Hindlimb muscle (tissue), 1 donor: ENCODE data around the gene KCNMB2. TPM values are rescaled to one million over a fixed set of nuclear protein-coding genes. Genes with fewer than 3 reads are reported as not detected.

ENCODE experiments used
- DNase-seq: peaks from one replicate; pipeline ENCODE4 v3.0.0-alpha.2; 2013
- polyA plus RNA-seq: library from polyadenylated mRNA; unstranded; fragments of 120-200 nt; gene quantifications from one replicate; pipeline ENCODE4 v1.2.1, GENCODE V29; 2013; ENCODE audit not compliant: insufficient read length

KCNMB2 gene
- polyA plus RNA-seq, 1 donor = 9.0 TPM

DNA sequence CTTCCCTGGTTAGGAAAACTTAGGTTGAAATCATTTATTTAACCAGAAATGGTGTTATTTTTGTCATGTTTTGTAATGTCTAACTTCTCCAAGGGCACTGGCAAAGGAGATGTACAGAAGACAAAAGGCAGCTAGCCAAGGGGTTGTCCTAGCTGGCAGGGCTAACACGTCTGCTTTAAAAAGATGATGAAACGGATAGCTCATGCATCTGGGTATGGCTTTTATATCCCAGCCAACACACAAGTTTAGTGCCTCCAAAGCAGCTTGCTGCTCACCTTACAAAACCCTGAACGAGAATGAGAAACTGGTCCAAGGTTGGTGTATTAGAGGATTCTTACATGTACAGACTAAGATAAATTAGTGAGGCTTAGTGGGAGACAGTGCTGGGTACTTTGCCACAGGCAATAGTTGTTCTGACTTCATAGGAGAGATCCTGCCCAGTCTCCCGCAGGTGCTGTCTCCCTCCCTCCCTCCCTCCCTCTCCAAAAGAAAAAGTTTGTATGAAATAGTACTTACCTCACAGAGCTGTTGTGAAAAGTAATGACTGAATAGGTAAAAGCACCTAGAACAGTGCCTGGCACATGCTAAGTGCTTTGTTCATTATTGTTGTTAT, 47.8 kb downstream of the KCNMB2 start:
- no peak for DNase-seq

GRCh38 chr3:178584722-178585380, 48.6 kb downstream of the KCNMB2 start:
- peak; percentile 46 for DNase-seq

- DNase-seq = no peak
Measured at GRCh38 chr3:178585454-178585853, 49.2 kb downstream of the KCNMB2 start.

- DNase-seq = no peak
Measured at GRCh38 chr3:178586076-178586475, 49.8 kb downstream of the KCNMB2 start.

DNA sequence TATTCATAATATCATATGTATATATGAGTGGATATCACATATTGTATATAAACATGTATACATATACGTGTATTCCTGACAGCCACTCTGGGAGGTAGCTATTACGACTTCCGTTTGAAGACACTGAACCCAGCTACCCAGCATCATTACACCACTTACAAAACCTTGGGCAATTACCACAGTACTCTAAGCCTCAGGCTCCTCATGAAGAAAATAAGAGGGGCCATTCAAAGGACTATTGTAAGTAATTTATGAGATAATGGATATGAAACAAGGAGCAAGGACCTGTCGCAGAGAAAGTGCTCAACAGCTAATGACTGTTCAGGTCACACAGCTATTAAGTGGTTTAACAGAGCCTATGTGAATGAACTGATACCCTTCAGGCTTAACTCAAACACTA, 52.4 kb downstream of the KCNMB2 start:
- no peak for DNase-seq

DNA sequence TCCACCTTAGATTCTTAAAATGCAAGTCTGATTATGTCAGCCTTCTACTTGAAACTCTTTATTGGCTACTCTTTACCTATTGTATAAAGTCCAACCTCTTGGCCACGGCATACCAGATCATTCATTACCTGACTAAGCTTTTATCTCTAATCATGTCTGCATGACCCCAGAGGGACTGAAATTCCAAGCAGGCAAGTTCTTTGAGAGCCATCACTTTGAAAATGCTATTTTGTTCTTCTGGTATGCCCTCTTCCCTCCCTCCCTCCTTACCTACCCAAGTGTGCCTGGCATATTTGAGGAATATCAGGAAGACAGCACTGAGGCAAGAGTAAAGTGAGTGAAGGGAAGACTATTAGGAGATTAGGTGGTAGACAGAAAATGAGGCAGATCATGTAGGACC, 57.5 kb downstream of the KCNMB2 start:
- DNase-seq = no peak

- no peak for DNase-seq
Measured at GRCh38 chr3:178597371-178597770, 61.1 kb downstream of the KCNMB2 start.

- DNase-seq = no peak
Measured at GRCh38 chr3:178602856-178603255, 66.6 kb downstream of the KCNMB2 start.

GRCh38 chr3:178603735-178604134, 67.5 kb downstream of the KCNMB2 start:
- DNase-seq = no peak

- no peak for DNase-seq
Measured at GRCh38 chr3:178618197-178618596, 82.0 kb downstream of the KCNMB2 start.

DNA sequence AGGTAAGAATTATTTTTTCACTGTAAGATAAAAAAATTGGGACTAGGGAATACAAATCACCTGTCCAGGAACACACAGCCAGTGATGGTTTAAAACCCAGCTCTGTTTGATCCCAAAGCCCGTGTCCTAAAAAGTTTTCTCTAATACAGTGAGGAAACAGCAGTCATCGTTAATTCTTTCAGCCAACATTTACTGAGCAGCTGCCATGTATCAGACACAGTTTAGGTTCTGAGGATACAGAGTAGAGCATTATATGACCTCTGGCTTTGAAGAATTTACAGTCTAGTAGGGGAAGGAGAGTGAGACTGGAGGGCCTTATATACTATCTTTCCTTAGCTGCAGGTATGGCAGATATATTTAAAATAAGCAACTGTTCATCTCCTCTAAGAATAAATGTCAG, 82.7 kb downstream of the KCNMB2 start:
- DNase-seq = no peak

DNA sequence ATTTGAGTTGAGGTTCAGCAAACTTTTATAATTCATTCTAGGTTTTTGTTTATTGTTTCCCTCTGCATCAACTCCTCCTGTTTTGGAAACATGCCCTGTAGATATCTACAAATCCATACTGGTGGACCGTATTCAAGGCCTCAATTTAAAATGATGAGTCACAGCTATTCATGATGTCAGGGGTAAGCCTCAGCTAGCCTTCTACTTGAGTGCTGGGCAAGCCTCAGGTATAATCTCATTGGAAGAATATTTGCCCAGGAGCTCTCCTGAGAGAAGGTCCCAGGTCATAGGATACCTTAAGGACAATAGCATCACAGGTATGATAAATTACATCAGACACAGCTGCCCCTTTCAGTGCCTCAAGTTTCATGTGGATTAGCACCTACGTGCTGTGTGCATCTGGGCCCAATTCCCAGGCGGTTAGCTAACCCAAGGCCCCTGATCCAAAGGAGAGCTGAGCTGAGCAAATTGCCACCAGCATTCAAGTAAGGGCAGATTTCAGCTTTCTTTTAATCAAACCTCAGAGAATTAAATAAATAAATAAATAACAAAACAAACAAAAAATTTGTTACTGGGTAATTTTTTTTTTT, 87.5 kb downstream of the KCNMB2 start:
- DNase-seq = no peak

DNA sequence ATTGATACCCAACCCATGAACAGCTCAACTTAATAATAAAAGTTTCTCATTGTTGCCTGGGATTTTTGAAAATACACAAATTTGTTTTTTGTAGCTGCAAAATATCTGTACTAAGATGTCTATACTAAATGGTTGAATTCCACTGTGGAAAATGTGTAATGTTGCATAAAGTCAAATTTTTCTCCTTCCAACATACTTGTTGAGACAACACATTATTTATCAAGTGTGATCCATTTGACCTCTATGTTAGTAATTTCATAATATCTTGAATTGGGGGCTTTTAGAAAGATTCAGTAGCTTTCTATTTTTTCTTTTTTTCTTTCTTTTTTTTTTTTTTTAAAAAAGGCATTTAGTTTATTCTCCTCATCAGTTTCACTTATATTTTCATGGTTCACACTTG, 88.0 kb downstream of the KCNMB2 start:
- no peak for DNase-seq

DNA sequence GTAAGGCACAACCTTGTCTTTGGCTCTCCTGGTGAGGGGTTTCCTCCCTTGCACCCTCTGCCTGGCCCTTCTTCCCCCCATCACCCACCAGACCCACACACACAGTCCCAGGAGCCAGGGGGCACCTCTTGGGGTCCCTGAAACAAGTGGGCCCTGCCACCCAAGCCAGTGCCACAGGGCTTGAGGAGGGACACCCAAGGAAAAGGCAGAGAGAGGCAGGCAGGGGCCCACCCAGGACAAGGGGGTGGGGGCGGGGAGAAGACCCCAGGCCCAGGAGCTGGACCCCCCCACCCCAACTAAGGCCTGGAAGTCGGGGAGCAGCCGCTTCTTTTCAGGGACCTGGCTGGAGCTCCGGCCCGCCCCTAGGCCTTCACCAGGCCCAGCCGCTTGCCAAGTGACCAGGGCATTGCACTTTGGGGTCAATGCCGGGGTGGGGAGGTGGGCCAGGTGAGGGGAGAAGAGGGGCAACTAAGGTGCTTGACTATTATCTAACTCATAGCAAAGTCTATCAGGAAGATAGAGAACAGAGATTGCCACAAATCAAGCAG, 88.9 kb downstream of the KCNMB2 start:
- no peak for DNase-seq

DNA sequence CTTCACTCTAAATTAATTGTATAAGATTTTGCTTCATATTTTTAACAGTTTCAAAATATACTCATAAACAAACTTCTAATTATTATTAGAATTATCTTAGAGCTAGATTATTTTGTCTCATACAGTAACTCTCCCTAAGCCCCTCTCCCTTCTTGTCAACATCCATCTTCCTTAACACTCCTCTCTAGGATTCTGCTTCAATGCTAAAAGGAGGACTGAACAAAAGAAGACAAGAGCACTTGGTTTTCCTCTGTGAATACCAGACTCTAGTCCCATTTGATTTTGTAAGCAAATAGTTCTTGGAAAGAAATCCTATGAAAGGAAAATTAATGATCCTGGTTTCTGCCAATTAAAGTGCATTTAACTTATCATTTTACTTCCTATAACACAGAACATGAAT, 91.8 kb downstream of the KCNMB2 start:
- DNase-seq = no peak

DNA sequence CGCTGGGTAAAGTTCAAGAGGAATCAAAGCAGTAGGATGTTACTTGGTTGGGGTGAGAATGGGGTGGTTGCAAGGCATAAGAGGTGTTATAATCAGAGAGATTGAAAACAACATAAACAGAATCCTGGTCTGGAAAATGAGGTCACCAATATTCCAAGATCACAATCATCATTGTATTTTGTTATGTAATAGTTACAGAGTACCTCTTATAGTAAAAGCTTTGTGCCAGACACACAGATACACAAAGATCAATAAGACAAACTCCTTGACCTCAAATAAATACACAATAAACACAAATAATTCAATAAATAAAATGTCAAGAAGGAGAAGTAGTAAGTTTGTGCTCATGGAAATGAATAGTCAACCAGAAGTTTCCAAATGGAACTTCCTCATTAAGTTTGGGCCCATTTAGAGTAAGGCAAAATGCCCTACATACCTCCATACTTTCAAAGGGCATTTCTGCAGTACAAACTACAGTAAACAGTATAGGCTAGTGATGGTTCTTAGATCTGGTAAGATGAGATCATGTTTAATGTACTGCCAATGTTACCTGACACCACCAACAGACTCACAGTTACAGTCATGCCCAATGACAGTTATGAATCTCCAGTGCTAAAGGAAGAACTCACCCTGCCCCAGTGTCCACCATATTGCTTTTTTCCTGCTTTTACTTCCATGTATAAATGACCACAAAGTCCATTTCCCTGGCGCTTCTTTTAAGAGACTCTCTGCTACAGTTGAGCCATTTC, 93.4 kb downstream of the KCNMB2 start:
- no peak for DNase-seq

DNA sequence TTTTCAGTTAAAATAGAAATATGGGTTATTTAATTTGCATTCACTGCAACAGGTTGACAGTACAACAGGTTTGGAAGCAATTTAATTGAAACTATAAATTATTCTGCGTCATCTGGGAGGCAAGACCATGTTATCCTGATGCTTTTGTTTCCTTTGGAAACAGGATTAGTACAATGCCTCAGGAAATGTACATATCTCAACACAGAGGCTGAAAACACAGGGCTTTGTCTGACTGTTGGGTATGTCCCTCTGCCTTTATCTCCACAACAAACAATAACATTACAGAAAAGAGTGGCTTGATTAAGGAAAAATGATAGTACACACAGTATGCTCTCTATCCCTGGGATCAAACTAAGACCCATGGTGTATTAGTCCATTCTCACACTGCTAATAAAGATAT, 95.7 kb downstream of the KCNMB2 start:
- DNase-seq = no peak

GRCh38 chr3:178634975-178635374, 98.7 kb downstream of the KCNMB2 start:
- DNase-seq = no peak

- DNase-seq = no peak
Measured at GRCh38 chr3:178637802-178638201, 101.6 kb downstream of the KCNMB2 start.

DNA sequence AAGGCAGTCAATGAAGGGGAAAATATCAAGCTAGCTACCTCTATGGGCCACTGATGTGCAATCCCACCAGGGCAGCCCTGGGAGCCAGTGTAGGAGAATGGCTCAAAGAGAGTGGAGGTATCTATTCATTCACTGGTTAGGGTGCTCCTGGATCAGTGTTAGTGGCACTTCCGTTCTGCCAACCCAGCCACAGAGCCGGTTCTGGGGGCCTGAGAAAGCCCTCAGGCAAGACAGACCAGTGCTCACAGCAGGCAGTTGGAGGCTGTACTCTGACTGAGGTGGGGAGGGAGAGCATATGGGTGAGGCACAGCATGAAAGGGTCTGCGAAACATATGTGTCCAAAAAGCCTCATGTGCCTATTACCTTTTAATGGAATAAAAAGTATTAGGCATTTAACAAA, 109.3 kb downstream of the KCNMB2 start:
- no peak for DNase-seq

GRCh38 chr3:178646186-178646862, 110.1 kb downstream of the KCNMB2 start:
- DNase-seq = peak; percentile 11

DNA sequence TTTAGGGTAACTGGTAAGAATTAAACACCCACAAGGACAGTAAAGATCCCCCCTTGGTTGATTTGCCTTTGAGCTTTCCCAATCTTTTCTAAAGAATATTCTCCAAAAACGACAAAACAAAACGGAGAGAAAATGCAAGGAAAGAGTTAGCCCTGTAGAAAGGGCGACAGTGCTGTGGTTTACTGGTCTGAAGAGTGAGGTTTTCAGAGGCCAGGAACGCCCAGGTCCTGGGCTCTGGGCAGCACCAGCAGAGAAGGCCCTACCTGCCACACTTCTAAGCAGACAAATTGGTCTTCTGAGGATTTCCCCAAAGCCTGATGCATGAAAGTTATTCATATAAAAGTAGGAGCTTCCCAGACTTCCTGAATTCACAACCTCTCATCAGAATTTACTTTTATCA, 119.3 kb downstream of the KCNMB2 start:
- no peak for DNase-seq
